ENCODE data around the gene ARL6IP6.

ARL6IP6 gene

GRCh38 chr2:152782171-152782570 lies 63.8 kb downstream of the ARL6IP6 start:
- Histone ChIP-seq H3K4me1 (ENCODE audit: control insufficient read depth in 2 of 2, insufficient read depth in 2 of 2, low read length in 2 of 2) (no peaks in the 10 kb centered on the region), H3K4me3 (ENCODE audit: low read length in 2 of 2) (no peak overlapping the region), H3K9me3 (ENCODE audit: control insufficient read depth in 2 of 2, low read length in 2 of 2) (no peaks in the 10 kb centered on the region), H3K36me3 (ENCODE audit: control insufficient read depth in 2 of 2, insufficient read depth in 2 of 2, low read length in 2 of 2) (no peaks in the 10 kb centered on the region), H3K27me3 (ENCODE audit: control insufficient read depth in 2 of 2, insufficient read depth in 2 of 2, low read length in 2 of 2) (no peaks in the 10 kb centered on the region), H3K9ac (ENCODE audit: low read depth in 1 of 2, low read length in 2 of 2) (no peak overlapping the region), H3K27ac (ENCODE audit: low read depth in 2 of 2, low read length in 2 of 2) (no peak overlapping the region)

GRCh38 chr2:152790883-152791282 lies 72.5 kb downstream of the ARL6IP6 start:
- no peaks in the 10 kb centered on the region for H3K36me3 ChIP-seq (ENCODE audit: control insufficient read depth in 2 of 2, insufficient read depth in 2 of 2, low read length in 2 of 2)
- no peaks in the 10 kb centered on the region for H3K27me3 ChIP-seq (ENCODE audit: control insufficient read depth in 2 of 2, insufficient read depth in 2 of 2, low read length in 2 of 2)

GRCh38 chr2:152791979-152792378 lies 73.6 kb downstream of the ARL6IP6 start:
- Histone ChIP-seq H3K9ac (ENCODE audit: low read depth in 1 of 2, low read length in 2 of 2) (no peak overlapping the region), H3K9me3 (ENCODE audit: control insufficient read depth in 2 of 2, low read length in 2 of 2) (no peaks in the 10 kb centered on the region), H3K4me1 (ENCODE audit: control insufficient read depth in 2 of 2, insufficient read depth in 2 of 2, low read length in 2 of 2) (no peaks in the 10 kb centered on the region), H3K27me3 (ENCODE audit: control insufficient read depth in 2 of 2, insufficient read depth in 2 of 2, low read length in 2 of 2) (no peaks in the 10 kb centered on the region), H3K36me3 (ENCODE audit: control insufficient read depth in 2 of 2, insufficient read depth in 2 of 2, low read length in 2 of 2) (no peaks in the 10 kb centered on the region), H3K27ac (ENCODE audit: low read depth in 2 of 2, low read length in 2 of 2) (no peak overlapping the region), H3K4me3 (ENCODE audit: low read length in 2 of 2) (no peak overlapping the region)

More at GRCh38 chr2:152790883-152791282, 72.5 kb downstream of the ARL6IP6 start:
- Histone ChIP-seq H3K4me3 (ENCODE audit: low read length in 2 of 2) (no peak overlapping the region), H3K4me1 (ENCODE audit: control insufficient read depth in 2 of 2, insufficient read depth in 2 of 2, low read length in 2 of 2) (no peaks in the 10 kb centered on the region), H3K9me3 (ENCODE audit: control insufficient read depth in 2 of 2, low read length in 2 of 2) (no peaks in the 10 kb centered on the region), H3K27ac (ENCODE audit: low read depth in 2 of 2, low read length in 2 of 2) (no peak overlapping the region), H3K9ac (ENCODE audit: low read depth in 1 of 2, low read length in 2 of 2) (no peak overlapping the region)

- no peak overlapping the region for H3K9ac ChIP-seq (ENCODE audit: low read depth in 1 of 2, low read length in 2 of 2)
- H3K36me3 ChIP-seq (ENCODE audit: control insufficient read depth in 2 of 2, insufficient read depth in 2 of 2, low read length in 2 of 2): no peaks in the 10 kb centered on the region
- no peak overlapping the region for H3K27ac ChIP-seq (ENCODE audit: low read depth in 2 of 2, low read length in 2 of 2)
- H3K4me3 ChIP-seq (ENCODE audit: low read length in 2 of 2): no peak overlapping the region
- no peaks in the 10 kb centered on the region for H3K27me3 ChIP-seq (ENCODE audit: control insufficient read depth in 2 of 2, insufficient read depth in 2 of 2, low read length in 2 of 2)
- H3K4me1 ChIP-seq (ENCODE audit: control insufficient read depth in 2 of 2, insufficient read depth in 2 of 2, low read length in 2 of 2): no peaks in the 10 kb centered on the region
- H3K9me3 ChIP-seq (ENCODE audit: control insufficient read depth in 2 of 2, low read length in 2 of 2): no peaks in the 10 kb centered on the region
Observed at GRCh38 chr2:152792974-152793373, 74.6 kb downstream of the ARL6IP6 start.

- Histone ChIP-seq H3K4me3 (ENCODE audit: low read length in 2 of 2) (no peak overlapping the region), H3K27ac (ENCODE audit: low read depth in 2 of 2, low read length in 2 of 2) (no peak overlapping the region), H3K9ac (ENCODE audit: low read depth in 1 of 2, low read length in 2 of 2) (no peak overlapping the region), H3K27me3 (ENCODE audit: control insufficient read depth in 2 of 2, insufficient read depth in 2 of 2, low read length in 2 of 2) (no peaks in the 10 kb centered on the region), H3K36me3 (ENCODE audit: control insufficient read depth in 2 of 2, insufficient read depth in 2 of 2, low read length in 2 of 2) (no peaks in the 10 kb centered on the region), H3K9me3 (ENCODE audit: control insufficient read depth in 2 of 2, low read length in 2 of 2) (no peaks in the 10 kb centered on the region), H3K4me1 (ENCODE audit: control insufficient read depth in 2 of 2, insufficient read depth in 2 of 2, low read length in 2 of 2) (no peaks in the 10 kb centered on the region)
Observed at GRCh38 chr2:152796941-152797340, 78.5 kb downstream of the ARL6IP6 start.

- H3K9ac ChIP-seq (ENCODE audit: low read depth in 1 of 2, low read length in 2 of 2): no peak overlapping the region
- H3K36me3 ChIP-seq (ENCODE audit: control insufficient read depth in 2 of 2, insufficient read depth in 2 of 2, low read length in 2 of 2): no peaks in the 10 kb centered on the region
- no peaks in the 10 kb centered on the region for H3K27me3 ChIP-seq (ENCODE audit: control insufficient read depth in 2 of 2, insufficient read depth in 2 of 2, low read length in 2 of 2)
- no peak overlapping the region for H3K27ac ChIP-seq (ENCODE audit: low read depth in 2 of 2, low read length in 2 of 2)
- H3K4me3 ChIP-seq (ENCODE audit: low read length in 2 of 2): no peak overlapping the region
- H3K9me3 ChIP-seq (ENCODE audit: control insufficient read depth in 2 of 2, low read length in 2 of 2): no peaks in the 10 kb centered on the region
- no peaks in the 10 kb centered on the region for H3K4me1 ChIP-seq (ENCODE audit: control insufficient read depth in 2 of 2, insufficient read depth in 2 of 2, low read length in 2 of 2)
Observed at GRCh38 chr2:152804687-152805408, 86.4 kb downstream of the ARL6IP6 start.

- H3K9me3 ChIP-seq (ENCODE audit: control insufficient read depth in 2 of 2, low read length in 2 of 2): no peaks in the 10 kb centered on the region
- H3K4me1 ChIP-seq (ENCODE audit: control insufficient read depth in 2 of 2, insufficient read depth in 2 of 2, low read length in 2 of 2): peaks cover 0 to 2% of the 10 kb centered on the region in 2 donors
- H3K4me3 ChIP-seq (ENCODE audit: low read length in 2 of 2): no peak overlapping the region
- H3K9ac ChIP-seq (ENCODE audit: low read depth in 1 of 2, low read length in 2 of 2): no peak overlapping the region
- H3K27me3 ChIP-seq (ENCODE audit: control insufficient read depth in 2 of 2, insufficient read depth in 2 of 2, low read length in 2 of 2): no peaks in the 10 kb centered on the region
- no peak overlapping the region for H3K27ac ChIP-seq (ENCODE audit: low read depth in 2 of 2, low read length in 2 of 2)
- H3K36me3 ChIP-seq (ENCODE audit: control insufficient read depth in 2 of 2, insufficient read depth in 2 of 2, low read length in 2 of 2): no peaks in the 10 kb centered on the region
Observed at GRCh38 chr2:152811916-152812315, 93.5 kb downstream of the ARL6IP6 start.

All from mucosa of rectum (tissue), 2 donors.